ENCODE measurements around the gene UMAD1.
"Not testable (repeated sequence)": the region's sequence is repeated elsewhere in the genome, so short reads cannot be mapped to it uniquely, and the experiment has no call there.

UMAD1 gene

GRCh38 chr7:7769710-7770627, 129.4 kb downstream of the UMAD1 start:
- no peak for DNase-seq

- no peak for DNase-seq
These were observed 130.9 kb downstream of the UMAD1 start for GRCh38 chr7:7771452-7771851.

- DNase-seq = no peak
These were observed 131.9 kb downstream of the UMAD1 start for GRCh38 chr7:7772397-7772821.

- no peak for DNase-seq
These were observed 133.1 kb downstream of the UMAD1 start for GRCh38 chr7:7773334-7774309.

GRCh38 chr7:7779888-7780287, 139.3 kb downstream of the UMAD1 start:
- DNase-seq = no peak

- peak in 1 of 2 donors; percentile 18 for DNase-seq
These were observed 142.4 kb downstream of the UMAD1 start for GRCh38 chr7:7783001-7783400.

- no peak for DNase-seq
These were observed 144.9 kb downstream of the UMAD1 start for GRCh38 chr7:7785344-7785973.

GRCh38 chr7:7786595-7786994, 146.0 kb downstream of the UMAD1 start:
- DNase-seq = no peak

GRCh38 chr7:7789551-7789988, 149.0 kb downstream of the UMAD1 start:
- DNase-seq = no peak

- DNase-seq = no peak
These were observed 149.6 kb downstream of the UMAD1 start for GRCh38 chr7:7790041-7790741.

GRCh38 chr7:7791523-7791922, 151.0 kb downstream of the UMAD1 start:
- no peak for DNase-seq

GRCh38 chr7:7792056-7792455, 151.5 kb downstream of the UMAD1 start:
- no peak for DNase-seq

- DNase-seq = no peak
These were observed 152.7 kb downstream of the UMAD1 start for GRCh38 chr7:7793249-7793648.

- no peak for DNase-seq
These were observed 153.4 kb downstream of the UMAD1 start for GRCh38 chr7:7793921-7794320.

- no peak for DNase-seq
These were observed 154.7 kb downstream of the UMAD1 start for GRCh38 chr7:7795203-7795602.

- no peak for DNase-seq
These were observed 155.1 kb downstream of the UMAD1 start for GRCh38 chr7:7795630-7796121.

- DNase-seq = no peak
These were observed 158.0 kb downstream of the UMAD1 start for GRCh38 chr7:7798510-7798909.

GRCh38 chr7:7799138-7799537, 158.6 kb downstream of the UMAD1 start:
- no peak for DNase-seq

GRCh38 chr7:7802531-7802930, 162.0 kb downstream of the UMAD1 start:
- no peak for DNase-seq

- no peak for DNase-seq
These were observed 163.2 kb downstream of the UMAD1 start for GRCh38 chr7:7803715-7804178.

GRCh38 chr7:7804822-7805221, 164.3 kb downstream of the UMAD1 start:
- not testable (repeated sequence) for DNase-seq

Data from CD4-positive, alpha-beta T cell treated with Interleukin-4 for 1 hour (primary cell).